DMS 273 treated with DMSO at 0.1 percent for 48 hours (cell line): ENCODE results near the gene CLMN.

ENCODE experiments used
- DNase-seq: peaks from one replicate; lab custom pipeline; 2025; lab: John Stamatoyannopoulos, UW

The CLMN gene

GRCh38 chr14:95319312-95320077 lies at the start of gene CLMN:
CLMN (minus strand) TSS chr14:95319908; CDS start chr14:95319792, 116 bp downstream.
- DNase-seq: no peak

GRCh38 chr14:95365401-95365800 lies 45.7 kb upstream of the CLMN start:
- DNase-seq: no peak

DNA sequence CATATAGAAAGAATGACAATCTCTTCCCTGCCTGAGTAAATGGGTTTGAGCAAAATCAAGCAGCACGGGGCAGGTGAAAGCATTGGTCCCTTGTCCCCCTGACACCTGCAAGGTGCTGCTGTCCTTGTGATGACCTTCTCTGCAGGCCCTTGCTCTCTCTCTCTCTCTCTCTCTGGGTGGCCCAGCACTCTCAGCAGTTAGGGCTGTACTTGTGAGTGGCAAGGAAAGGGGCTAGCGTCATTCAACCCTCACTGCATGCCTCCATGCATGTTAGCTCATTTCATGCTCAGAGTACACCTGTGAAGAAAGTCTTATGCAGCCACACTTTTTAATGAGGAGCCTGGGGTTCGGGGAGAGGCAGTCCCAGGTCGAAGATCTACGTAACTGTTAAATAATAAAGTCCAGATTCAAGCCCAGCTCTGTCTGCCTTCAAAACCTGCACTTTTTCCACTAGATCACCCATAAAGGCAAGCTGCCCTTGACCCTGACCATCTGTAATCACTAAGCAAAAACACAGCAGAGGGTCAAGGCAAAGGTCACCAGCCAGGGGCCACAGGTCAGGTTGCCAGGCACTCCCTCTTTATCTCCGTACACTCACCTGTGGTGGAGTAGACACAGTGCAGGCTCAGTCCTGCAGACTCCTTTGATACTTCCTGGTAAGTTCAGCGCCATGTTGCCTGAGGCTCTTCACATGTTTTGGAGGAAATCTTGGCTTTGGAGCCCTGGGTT lies 44.9 kb upstream of the CLMN start:
- DNase-seq: no peak

DNA sequence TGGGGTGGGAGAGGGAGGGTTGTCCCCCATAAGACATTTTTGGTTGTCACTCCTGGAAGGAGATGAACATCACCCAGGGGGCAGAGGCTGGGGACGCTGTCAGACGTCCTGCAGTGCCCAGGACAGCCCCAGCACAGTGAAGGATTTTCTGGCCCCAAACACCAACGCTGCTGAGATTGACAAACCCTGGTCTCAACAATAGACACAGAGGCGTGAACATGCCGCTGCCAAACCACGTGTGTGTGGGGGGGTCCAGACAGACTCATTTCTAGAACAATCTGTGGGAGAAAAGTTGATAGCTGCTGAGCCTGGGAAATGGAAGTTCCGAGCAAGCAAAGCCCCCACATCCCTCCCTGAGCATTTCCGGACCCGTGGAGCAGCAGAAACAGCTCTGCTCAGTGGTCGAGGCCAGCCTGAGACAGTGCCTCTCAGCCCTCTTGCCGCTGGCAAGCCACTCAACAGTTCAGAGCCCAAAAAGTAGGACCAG lies 43.8 kb upstream of the CLMN start:
- no peak for DNase-seq

DNA sequence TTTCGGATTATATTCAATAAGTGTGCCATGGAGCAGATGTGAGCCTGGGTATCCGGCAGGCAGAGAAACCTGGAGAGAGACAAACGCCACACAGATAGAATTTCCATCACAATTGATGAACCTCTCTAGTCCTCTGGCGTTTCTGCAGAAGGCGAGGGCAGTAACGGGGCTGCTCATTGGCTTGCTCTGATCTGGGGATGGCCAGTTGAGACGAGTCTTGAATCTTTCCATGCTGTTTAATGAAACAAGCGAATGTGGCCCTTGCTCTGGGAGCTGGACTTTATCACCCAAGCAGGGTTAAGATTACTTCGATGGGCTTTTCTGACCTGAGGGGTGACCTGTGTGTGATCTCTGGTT lies 42.4 kb upstream of the CLMN start:
- no peak for DNase-seq

- no peak for DNase-seq
Observed at GRCh38 chr14:95361373-95362137, 41.8 kb upstream of the CLMN start.

DNA sequence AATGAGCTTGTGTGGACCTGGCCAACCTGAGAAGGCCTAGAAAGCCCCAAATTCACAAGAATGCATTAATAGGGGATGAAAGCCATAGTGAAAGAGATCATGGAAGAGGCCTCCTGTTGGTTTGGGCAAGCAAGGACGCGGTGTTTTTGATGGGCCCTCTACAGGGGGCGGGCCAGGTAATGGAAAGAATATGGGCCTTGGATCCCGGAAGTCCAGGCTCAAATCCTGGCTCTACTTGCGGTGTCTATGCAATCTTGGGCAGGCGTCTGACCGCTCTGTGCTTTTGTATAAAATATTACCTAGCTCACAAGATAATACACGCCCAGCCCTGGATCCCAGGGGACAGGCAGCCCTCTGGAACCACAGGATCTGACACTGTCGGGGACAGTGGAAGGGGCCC lies 41.1 kb upstream of the CLMN start:
- no peak for DNase-seq

DNA sequence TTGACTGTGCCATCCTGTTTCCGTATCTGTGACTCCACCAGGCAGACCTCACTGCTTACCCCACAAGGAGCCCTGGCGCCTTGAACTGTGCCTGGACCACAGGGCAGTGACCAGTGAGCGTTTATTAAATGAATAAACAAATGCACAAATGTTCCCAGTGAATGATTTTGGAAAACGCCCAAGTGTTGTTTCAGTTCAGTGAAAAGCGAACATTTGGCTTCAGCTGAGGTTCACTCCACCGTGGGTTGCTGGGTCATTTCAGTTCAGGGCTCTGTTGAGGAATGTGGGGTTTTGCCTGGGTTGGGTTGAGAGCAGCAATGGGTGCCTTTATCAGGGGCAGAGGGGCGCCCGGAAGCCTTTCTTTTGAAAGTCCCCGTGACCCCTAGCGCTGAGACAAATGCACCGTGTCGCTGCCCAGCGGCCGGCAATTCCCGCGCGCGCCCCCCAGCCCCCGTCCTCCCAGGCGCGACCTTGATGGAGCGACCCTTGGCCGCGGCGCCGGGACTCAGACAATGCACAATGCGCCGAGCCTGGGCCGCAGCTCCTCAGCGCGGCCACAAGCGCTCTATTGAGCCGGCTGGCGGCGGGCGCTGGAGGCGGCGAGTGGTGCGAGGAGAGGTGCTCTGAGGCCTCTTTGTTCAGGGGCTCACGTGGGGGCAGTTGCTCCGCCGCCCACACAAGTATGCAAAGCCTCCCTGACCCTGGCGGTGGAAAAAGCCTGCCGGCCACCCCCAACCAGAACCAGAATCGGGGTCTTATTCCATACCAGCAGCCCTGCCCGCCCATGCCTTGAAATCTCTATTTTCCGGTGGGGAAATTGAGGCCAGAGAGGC lies 40.5 kb upstream of the CLMN start:
- DNase-seq: no peak

GRCh38 chr14:95356245-95356869 lies 36.6 kb upstream of the CLMN start:
- DNase-seq: no peak

- DNase-seq: no peak
Observed at GRCh38 chr14:95355422-95355821, 35.7 kb upstream of the CLMN start.

DNA sequence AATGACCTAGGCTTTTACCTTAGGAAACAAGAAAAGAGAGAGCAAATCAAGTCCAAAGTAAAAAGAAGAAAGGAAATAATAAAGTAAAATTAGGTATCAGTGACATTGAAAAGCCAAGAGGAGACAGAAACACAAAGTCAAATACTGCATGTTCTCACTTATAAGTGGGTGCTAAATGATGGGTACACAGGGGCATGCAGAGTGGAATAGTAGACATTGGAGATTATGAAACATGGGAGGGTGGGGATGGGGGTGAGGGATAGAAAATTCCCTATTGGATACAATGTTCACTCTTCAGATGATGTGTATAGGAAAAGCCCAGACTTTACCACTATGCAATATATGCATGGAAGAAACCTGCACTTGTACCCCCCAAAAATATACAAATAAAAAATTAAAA lies 35.1 kb upstream of the CLMN start:
- no peak for DNase-seq

DNA sequence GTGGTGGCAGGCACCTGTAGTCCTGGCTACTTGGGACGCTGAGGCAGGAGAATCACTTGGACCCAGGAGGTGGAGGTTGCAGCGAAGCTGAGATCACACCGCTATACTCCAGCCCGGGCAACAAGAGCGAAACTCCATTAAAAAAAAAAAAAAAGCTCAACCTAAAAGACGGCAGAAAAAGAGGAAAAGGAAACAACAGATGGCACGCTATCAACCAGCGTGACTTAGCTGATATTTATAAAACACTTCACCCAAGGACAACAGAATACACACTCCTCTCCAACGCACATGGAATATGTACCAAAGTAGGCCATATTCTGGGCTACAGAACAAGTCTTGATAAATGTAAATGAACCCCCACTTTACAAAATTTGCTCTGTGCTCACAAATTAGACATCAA lies 34.0 kb upstream of the CLMN start:
- no peak for DNase-seq

- DNase-seq: no peak
Observed at GRCh38 chr14:95353007-95353406, 33.3 kb upstream of the CLMN start.

DNA sequence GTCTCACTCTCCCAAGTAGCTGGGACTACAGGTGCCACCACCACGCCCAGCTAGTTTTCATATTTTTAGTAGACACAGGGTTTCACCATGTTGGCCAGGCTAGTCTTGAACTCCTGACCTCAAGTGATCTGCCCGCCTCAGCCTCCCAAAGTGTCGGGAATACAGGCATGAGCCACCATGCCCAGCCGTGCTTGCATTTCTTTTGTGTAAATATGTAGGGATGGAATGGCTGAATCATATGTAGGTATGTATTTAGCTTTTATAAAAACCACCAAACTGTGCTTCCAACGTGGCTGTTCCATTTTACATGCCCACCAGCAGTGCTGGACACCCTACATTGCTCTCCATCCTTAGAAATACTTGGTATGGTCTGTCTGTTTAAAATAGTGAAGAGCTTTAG lies 32.8 kb upstream of the CLMN start:
- no peak for DNase-seq

DNA sequence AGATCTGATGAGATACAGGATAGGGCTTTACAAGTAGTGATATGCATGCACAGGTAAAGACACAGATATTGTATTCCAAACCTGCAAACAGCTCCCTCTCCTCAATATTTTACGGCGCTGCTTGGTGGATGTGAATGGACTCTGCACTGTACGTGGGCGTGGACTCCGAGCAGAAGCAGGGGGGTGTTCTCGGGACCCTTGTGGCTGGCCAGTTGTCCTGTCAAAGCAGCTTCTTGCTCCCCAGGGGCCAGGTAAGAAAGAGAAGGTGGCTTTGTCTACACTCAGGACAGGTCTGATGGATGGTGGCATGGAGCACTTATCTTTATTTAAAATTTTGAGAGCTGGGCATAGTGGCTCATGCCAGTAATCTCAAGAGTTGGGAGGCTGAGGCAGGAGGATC lies 29.5 kb upstream of the CLMN start:
- DNase-seq: no peak

GRCh38 chr14:95348395-95349080 lies 28.8 kb upstream of the CLMN start:
- no peak for DNase-seq

DNA sequence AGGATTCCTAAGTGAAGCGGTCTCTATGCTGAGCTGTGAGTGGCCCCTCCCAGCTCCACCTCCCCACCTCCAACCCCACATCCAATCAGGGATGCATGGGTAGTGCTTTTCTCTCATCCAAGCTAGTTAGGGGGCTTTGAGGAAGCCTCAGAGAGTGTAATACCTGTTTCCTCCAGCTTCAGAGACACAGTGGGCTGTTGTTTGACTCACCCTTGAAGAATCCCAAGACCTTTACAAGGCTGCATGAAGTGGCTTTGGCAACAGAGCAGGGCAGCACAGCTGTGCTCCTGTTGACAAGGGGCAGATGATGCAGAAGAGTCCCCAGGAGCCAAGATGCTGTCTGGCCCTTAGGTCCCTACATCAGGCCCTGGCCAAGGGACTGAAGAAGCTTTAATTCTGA lies 27.1 kb upstream of the CLMN start:
- DNase-seq: no peak

- DNase-seq: no peak
Observed at GRCh38 chr14:95346266-95346665, 26.6 kb upstream of the CLMN start.

- no peak for DNase-seq
Observed at GRCh38 chr14:95345032-95345431, 25.3 kb upstream of the CLMN start.

- no peak for DNase-seq
Observed at GRCh38 chr14:95344536-95344935, 24.8 kb upstream of the CLMN start.

- no peak for DNase-seq
Observed at GRCh38 chr14:95341564-95341963, 21.9 kb upstream of the CLMN start.
